ENCODE measurements around the gene MT1H.

Gene MT1H

GRCh38 chr16:56632156-56632847, 37.3 kb upstream of the MT1H start, which contains the start of gene MT1M:
TSS of gene MT1M (plus strand) at chr16:56632659. CDS start at chr16:56632732, 73 bp downstream.
- no peaks in the 10 kb centered on the region for H3K9me3 Mint-ChIP-seq
- peaks cover 81% of the 10 kb centered on the region for H3K27me3 Mint-ChIP-seq (ENCODE audit: low read depth)
- peaks cover 6% of the 10 kb centered on the region for H3K36me3 Mint-ChIP-seq (ENCODE audit: low read depth)
- H3K27ac Mint-ChIP-seq = no peak within 1 kb of the TSS
- H3K4me1 Mint-ChIP-seq (ENCODE audit: low read depth) = peaks cover 20% of the 10 kb centered on the region
- peak within 1 kb of the TSS; percentile 65 for H3K4me3 Mint-ChIP-seq

GRCh38 chr16:56632848-56633365, 36.7 kb upstream of the MT1H start:
- H3K27ac Mint-ChIP-seq = no peak overlapping the region
- no peaks in the 10 kb centered on the region for H3K9me3 Mint-ChIP-seq
- peaks cover 6% of the 10 kb centered on the region for H3K36me3 Mint-ChIP-seq (ENCODE audit: low read depth)
- H3K4me1 Mint-ChIP-seq (ENCODE audit: low read depth) = peaks cover 24% of the 10 kb centered on the region
- H3K4me3 Mint-ChIP-seq = peak overlapping the region; percentile 53
- peaks cover 87% of the 10 kb centered on the region for H3K27me3 Mint-ChIP-seq (ENCODE audit: low read depth)

GRCh38 chr16:56633535-56633934, 36.1 kb upstream of the MT1H start:
- Mint-ChIP-seq H3K4me3 (no peak overlapping the region), H3K27ac (no peak overlapping the region), H3K27me3 (ENCODE audit: low read depth) (peaks cover 91% of the 10 kb centered on the region), H3K9me3 (no peaks in the 10 kb centered on the region), H3K4me1 (ENCODE audit: low read depth) (peaks cover 26% of the 10 kb centered on the region), H3K36me3 (ENCODE audit: low read depth) (peaks cover 6% of the 10 kb centered on the region)

- Mint-ChIP-seq H3K27ac (peak overlapping the region; percentile 41), H3K36me3 (ENCODE audit: low read depth) (peaks cover 6% of the 10 kb centered on the region), H3K4me1 (ENCODE audit: low read depth) (peaks cover 26% of the 10 kb centered on the region), H3K9me3 (no peaks in the 10 kb centered on the region), H3K4me3 (peak overlapping the region; percentile 74), H3K27me3 (ENCODE audit: low read depth) (peaks cover 93% of the 10 kb centered on the region)
These were observed 34.7 kb upstream of the MT1H start for GRCh38 chr16:56634715-56635440.

- Mint-ChIP-seq H3K27ac (no peak overlapping the region), H3K36me3 (ENCODE audit: low read depth) (peaks cover 6% of the 10 kb centered on the region), H3K27me3 (ENCODE audit: low read depth) (peaks cover 93% of the 10 kb centered on the region), H3K4me1 (ENCODE audit: low read depth) (peaks cover 22% of the 10 kb centered on the region), H3K4me3 (peak overlapping the region; percentile 46), H3K9me3 (no peaks in the 10 kb centered on the region)
These were observed 34.1 kb upstream of the MT1H start for GRCh38 chr16:56635441-56635967.

GRCh38 chr16:56636616-56637413, 32.8 kb upstream of the MT1H start:
- no peaks in the 10 kb centered on the region for H3K9me3 Mint-ChIP-seq
- no peak overlapping the region for H3K4me3 Mint-ChIP-seq
- H3K4me1 Mint-ChIP-seq (ENCODE audit: low read depth) = peaks cover 20% of the 10 kb centered on the region
- no peak overlapping the region for H3K27ac Mint-ChIP-seq
- H3K27me3 Mint-ChIP-seq (ENCODE audit: low read depth) = peaks cover 87% of the 10 kb centered on the region
- peaks cover 4% of the 10 kb centered on the region for H3K36me3 Mint-ChIP-seq (ENCODE audit: low read depth)

DNA sequence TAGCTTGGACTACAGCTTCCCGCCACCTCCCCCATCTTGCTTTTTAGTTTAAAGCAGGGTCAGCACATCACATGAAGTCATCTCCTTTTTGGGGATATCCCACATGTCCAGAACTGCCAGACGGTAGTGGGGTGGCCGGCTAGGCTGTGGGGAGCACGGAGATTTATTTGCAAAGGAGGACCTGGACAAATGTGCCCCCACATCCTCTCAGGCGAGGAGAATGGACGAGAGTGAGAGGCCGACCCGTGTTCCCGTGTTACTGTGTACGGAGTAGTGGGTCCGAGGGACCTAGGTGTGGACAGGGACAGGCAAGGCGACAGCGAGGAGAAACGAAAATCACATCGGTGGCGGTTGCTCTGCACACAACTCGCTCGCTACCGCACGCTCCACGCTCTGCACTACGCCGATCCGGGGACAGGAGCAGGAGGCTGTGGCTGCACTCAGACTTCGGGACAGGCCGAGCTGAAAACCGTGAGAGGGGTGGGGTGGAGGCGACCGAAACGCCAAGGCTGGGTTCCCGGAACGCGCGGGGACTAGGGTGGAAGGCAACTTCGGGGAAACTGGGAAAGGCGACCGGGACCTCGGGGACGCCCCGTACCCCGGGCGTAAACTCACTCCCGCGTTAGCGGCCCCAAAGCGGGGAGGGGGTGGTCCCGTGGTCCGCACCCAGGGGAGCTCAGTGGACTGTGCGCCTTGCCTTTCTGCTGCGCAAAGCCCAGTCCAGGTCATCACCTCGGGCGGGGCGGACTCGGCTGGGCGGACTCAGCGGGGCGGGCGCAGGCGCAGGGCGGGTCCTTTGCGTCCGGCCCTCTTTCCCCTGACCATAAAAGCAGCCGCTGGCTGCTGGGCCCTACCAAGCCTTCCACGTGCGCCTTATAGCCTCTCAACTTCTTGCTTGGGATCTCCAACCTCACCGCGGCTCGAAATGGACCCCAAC, 31.5 kb upstream of the MT1H start, which contains the start of gene MT1A:
TSS of gene MT1A (plus strand) at position 853 of the 937 bp plus-strand sequence. CDS start at position 926, 73 bp downstream.
- peaks cover 24% of the 10 kb centered on the region for H3K4me1 Mint-ChIP-seq (ENCODE audit: low read depth)
- peaks cover 86% of the 10 kb centered on the region for H3K27me3 Mint-ChIP-seq (ENCODE audit: low read depth)
- peak within 1 kb of the TSS; percentile 77 for H3K4me3 Mint-ChIP-seq
- H3K27ac Mint-ChIP-seq = no peak within 1 kb of the TSS
- no peaks in the 10 kb centered on the region for H3K9me3 Mint-ChIP-seq
- H3K36me3 Mint-ChIP-seq (ENCODE audit: low read depth) = peaks cover 3% of the 10 kb centered on the region

DNA sequence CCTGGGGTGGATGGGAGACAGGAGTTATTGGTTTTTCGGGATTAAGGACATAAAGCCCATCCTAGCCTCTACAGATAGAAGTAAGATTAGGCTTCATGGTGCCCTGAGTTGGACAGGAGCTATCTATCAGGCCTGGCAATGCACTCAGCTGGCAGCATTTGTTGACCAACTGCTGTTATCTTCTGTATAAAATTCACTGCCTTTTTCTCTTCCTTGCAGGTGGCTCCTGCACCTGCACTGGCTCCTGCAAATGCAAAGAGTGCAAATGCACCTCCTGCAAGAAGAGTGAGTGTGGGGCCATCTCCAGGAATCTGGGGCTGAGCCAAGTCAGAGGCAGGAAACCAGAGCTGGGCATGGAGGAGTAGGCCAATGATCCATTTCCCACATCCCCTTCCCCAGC, 30.6 kb upstream of the MT1H start:
- Mint-ChIP-seq H3K27me3 (ENCODE audit: low read depth) (peaks cover 82% of the 10 kb centered on the region), H3K4me3 (no peak overlapping the region)

GRCh38 chr16:56640076-56640475, 29.5 kb upstream of the MT1H start:
- Mint-ChIP-seq H3K4me1 (ENCODE audit: low read depth) (peaks cover 29% of the 10 kb centered on the region), H3K36me3 (ENCODE audit: low read depth) (no peaks in the 10 kb centered on the region), H3K9me3 (no peaks in the 10 kb centered on the region), H3K4me3 (no peak overlapping the region), H3K27ac (no peak overlapping the region), H3K27me3 (ENCODE audit: low read depth) (peaks cover 81% of the 10 kb centered on the region)

More for the DNA sequence above, 30.6 kb upstream of the MT1H start:
- Mint-ChIP-seq H3K9me3 (no peaks in the 10 kb centered on the region), H3K4me1 (ENCODE audit: low read depth) (peaks cover 31% of the 10 kb centered on the region), H3K36me3 (ENCODE audit: low read depth) (peaks cover 3% of the 10 kb centered on the region), H3K27ac (no peak overlapping the region)

GRCh38 chr16:56641166-56641565, 28.4 kb upstream of the MT1H start:
- Mint-ChIP-seq H3K27me3 (ENCODE audit: low read depth) (peaks cover 78% of the 10 kb centered on the region), H3K4me1 (ENCODE audit: low read depth) (peaks cover 26% of the 10 kb centered on the region), H3K36me3 (ENCODE audit: low read depth) (no peaks in the 10 kb centered on the region), H3K27ac (no peak overlapping the region), H3K4me3 (no peak overlapping the region), H3K9me3 (no peaks in the 10 kb centered on the region)

DNA sequence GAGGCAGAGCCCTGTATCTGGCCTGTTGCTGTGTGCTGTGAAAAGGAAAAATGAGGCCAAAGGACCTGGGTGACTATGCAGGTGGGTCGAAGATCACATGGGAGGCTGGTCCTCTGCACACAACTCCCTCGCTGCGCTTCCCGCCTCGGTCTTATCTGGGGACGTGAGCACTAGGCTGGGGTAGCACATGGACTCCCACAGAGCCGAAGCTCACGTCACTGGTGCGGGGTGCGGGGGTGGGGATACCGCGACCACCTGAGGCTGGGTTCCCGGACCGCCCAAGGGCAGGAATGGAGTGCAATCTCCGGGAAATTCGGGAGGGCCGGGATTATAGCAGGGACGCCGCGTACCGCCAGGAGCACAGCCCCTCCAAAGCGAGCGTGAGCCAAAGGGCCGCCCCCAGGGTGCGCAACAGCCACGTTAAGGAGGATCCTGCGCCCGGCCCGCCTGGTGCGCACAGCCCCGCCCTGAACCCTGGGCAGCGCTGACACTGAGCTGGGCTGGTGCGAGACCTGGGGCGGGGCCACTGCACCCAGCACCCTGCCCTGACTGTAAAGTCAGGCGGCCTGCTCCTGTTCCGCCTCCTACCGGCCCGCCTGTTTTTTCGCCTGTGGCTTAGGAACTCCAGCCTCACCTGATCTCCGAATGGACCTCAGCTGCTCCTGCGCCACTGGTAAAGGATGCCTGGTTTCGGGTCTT, 26.4 kb upstream of the MT1H start:
- Mint-ChIP-seq H3K27me3 (ENCODE audit: low read depth) (peaks cover 73% of the 10 kb centered on the region), H3K9me3 (no peaks in the 10 kb centered on the region), H3K36me3 (ENCODE audit: low read depth) (no peaks in the 10 kb centered on the region), H3K27ac (no peak overlapping the region), H3K4me1 (ENCODE audit: low read depth) (peaks cover 19% of the 10 kb centered on the region), H3K4me3 (peak overlapping the region; percentile 71)

DNA sequence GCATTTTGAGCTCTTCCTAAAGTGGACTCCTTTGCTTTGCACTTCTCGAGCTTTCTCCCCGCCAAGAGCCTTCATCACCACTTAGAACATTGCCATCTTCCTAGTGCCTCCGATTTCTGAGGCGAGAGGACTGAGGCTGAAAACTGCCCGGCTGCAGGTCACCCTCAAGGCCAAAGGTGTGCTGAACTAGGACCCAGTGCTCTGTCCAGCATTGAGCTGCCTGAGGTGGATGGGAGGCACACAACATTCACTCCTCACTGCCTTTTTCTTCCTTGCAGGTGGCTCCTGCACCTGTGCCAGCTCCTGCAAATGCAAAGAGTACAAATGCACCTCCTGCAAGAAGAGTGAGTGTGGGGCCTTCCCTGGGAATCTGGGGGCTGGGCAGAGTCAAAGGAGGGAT, 25.8 kb upstream of the MT1H start:
- Mint-ChIP-seq H3K27me3 (ENCODE audit: low read depth) (peaks cover 75% of the 10 kb centered on the region), H3K4me3 (peak overlapping the region; percentile 71), H3K27ac (no peak overlapping the region), H3K36me3 (ENCODE audit: low read depth) (no peaks in the 10 kb centered on the region), H3K9me3 (no peaks in the 10 kb centered on the region), H3K4me1 (ENCODE audit: low read depth) (peaks cover 19% of the 10 kb centered on the region)

DNA sequence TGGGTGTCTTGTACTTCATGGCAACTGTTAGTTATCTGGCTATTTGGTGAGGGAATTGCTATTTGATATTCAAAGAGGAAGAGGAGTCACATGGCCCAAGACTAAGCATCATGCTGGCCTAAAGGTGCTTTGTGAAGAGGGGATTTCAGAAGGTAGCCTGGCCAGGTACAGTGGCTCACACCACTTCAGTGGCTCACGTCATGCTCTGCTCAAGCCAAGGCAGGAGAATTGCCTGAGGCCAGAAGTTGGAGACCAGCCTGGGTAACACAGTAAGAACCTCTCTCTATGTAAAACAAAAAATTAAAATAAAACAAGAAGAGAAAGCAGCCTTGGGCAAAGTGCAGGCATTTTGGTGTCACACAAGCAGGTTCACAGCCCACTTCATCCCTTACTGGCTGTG, 24.3 kb upstream of the MT1H start:
- Mint-ChIP-seq H3K4me3 (no peak overlapping the region), H3K27ac (no peak overlapping the region), H3K9me3 (no peaks in the 10 kb centered on the region), H3K4me1 (ENCODE audit: low read depth) (peaks cover 19% of the 10 kb centered on the region), H3K36me3 (ENCODE audit: low read depth) (no peaks in the 10 kb centered on the region), H3K27me3 (ENCODE audit: low read depth) (peaks cover 67% of the 10 kb centered on the region)
